HCT116 (cell line): ENCODE results near the gene EP300.

Experiments used
- CEBPB ChIP-seq: IDR thresholded peaks from 2 replicates; pipeline ENCODE4 v1.6.1; 2012; ENCODE audit warnings: low read depth
- CTCF ChIP-seq, 3 experiments: fragments of 200-600 bp in 1 of 3; sonication (generic) in 1 of 3; IDR thresholded peaks in 2 of 3; conservative IDR thresholded peaks in 1 of 3; 2 replicates each; pipeline ENCODE4 v1.5.1; 2012 to 2017; ENCODE audit warnings: low read depth in 2 of 3, low read length in 2 of 3, antibody characterized with exemption in 1 of 3, borderline replicate concordance in 1 of 3, control low read depth in 1 of 3, mild to moderate bottlenecking in 1 of 3, mixed read lengths in 1 of 3, mixed run types in 1 of 3, moderate library complexity in 1 of 3; ENCODE audit not compliant: insufficient read depth in 1 of 3
- FOSL1 ChIP-seq: IDR thresholded peaks from 2 replicates; pipeline ENCODE4 v1.6.1; 2012; ENCODE audit warnings: low read depth
- JUND ChIP-seq: IDR thresholded peaks from 2 replicates; pipeline ENCODE4 v1.6.1; 2012
- POLR2A ChIP-seq: IDR thresholded peaks from 2 replicates; pipeline ENCODE4 v1.7.0; 2011; ENCODE audit warnings: borderline replicate concordance; ENCODE audit not compliant: insufficient read depth, insufficient read length; ENCODE audit errors: extremely low read depth
- POLR2AphosphoS5 ChIP-seq: IDR thresholded peaks from 2 replicates; pipeline ENCODE4 v1.6.1; 2011; ENCODE audit warnings: mild to moderate bottlenecking, low read depth, low read length, moderate library complexity
- ZFX ChIP-seq: fragments of 450-650 bp; IDR thresholded peaks from 2 replicates; pipeline ENCODE4 v1.6.1; 2017

DNA sequence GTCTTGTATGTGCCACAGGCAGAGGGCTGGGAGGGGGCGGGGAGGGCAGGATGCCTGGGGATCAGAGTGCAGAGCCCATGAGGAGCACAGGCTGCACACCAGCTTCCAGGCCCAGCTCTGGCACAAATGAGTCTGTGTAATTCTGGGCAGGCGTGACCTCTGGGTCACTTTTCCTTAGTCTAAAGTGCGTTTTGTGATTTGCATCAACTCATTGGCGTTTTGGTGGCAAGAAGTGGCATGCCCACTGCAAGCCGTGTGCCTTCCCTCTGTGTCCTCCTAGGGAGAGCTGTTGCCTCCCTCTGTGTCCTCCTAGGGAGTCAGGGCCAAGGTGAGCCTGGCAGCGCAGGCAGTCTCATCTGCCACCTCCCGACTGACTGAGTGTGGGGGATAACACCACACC is 131.1 kb downstream of the EP300 start:
- TF ChIP-seq CTCF (IDR thresholded peaks at IDR 0.05 in 2 of 3, conservative IDR thresholded peaks at IDR 0.05 in 1 of 3; ENCODE audit: borderline replicate concordance in 1 of 3, insufficient read depth in 1 of 3, low read depth in 2 of 3, low read length in 2 of 3) (no peak), CEBPB (no peak), POLR2AphosphoS5 (no peak), ZFX (no peak), JUND (no peak), POLR2A (no peak), FOSL1 (no peak)
